GM12873 (cell line): ENCODE data around the gene NRXN2.

Experiments used
- CTCF ChIP-seq: IDR thresholded peaks from 2 replicates; pipeline ENCODE4 v1.5.1; 2012; ENCODE audit warnings: low read depth, mild to moderate bottlenecking, moderate library complexity, low read length, control low read depth; ENCODE audit not compliant: insufficient read depth; ENCODE audit errors: missing control alignments

Gene NRXN2

GRCh38 chr11:64723117-64723906, at the start of gene NRXN2:
Gene NRXN2, minus strand, starts transcription at chr11:64723197. Its CDS starts 9,498 bp downstream, at chr11:64713699.
- TF ChIP-seq CTCF: peak; percentile 92

DNA sequence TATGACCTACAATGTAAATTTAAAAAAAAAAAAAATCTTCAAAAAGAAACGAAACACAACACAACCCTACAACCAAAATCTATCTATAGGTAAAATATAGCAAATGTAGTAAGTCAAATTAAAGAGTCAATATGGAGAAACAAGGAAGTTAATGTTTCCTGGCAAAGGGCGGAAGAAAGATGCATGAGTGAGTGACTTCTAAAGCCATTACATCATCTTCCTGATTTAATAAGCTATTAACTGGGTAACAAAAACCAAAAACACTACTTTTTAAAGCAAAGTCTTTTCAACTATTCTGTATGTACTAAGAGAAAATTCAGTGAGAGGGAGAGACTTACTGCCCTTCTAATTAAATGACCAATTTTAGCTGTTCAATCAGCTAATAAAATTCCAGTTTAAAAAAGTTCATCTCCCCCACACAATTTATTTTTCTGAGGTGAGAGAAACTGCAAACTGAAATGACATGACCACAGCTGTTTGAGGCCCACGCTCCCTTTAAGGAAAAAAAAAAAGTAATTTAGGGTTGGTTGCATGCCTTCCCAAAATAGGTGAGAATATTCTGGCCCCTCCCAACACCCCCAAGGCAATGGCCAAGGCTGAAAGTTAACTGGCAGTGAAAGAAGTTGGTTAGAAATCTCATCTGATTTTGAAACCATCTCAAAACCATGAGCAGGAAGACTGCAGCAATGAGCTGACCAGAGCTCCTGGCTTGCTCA, 49.5 kb upstream of the NRXN2 start:
- no peak for TF ChIP-seq CTCF

GRCh38 chr11:64771861-64772260, 48.9 kb upstream of the NRXN2 start:
- no peak for TF ChIP-seq CTCF

GRCh38 chr11:64770120-64770519, 47.1 kb upstream of the NRXN2 start:
- TF ChIP-seq CTCF: no peak

DNA sequence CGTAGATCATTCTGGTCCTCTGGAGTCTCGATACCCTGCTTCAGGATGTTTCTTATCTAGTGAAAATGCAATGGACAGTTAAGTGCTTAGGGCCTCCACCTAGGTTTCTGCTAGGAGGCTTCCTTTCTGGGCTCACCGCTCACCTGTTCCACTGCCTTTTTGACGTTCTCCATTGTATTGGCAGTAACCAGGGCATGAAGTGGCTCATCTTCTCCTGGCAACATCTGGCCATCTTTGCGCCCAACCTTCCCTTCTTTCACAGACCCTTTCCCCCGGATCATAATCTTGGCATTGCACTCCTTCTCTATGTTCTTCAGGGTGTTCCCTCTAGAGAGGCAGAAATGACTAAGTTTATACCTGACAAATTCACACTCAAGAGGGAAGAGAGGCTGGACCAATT, 46.3 kb upstream of the NRXN2 start:
- no peak for TF ChIP-seq CTCF

GRCh38 chr11:64768300-64768694, 45.3 kb upstream of the NRXN2 start:
- TF ChIP-seq CTCF: no peak
